Non-pigmented ciliary epithelial cell (primary cell): ENCODE data around the gene ANGEL2.
A peak's percentile ranks its signal among the peaks of the same experiment; 100 is the strongest.
"Not testable (repeated sequence)": the region's sequence is repeated elsewhere in the genome, so short reads cannot be mapped to it uniquely, and the experiment has no call there.

Experiments
- DNase-seq: peaks from one replicate; pipeline ENCODE4 v3.0.0-alpha.2; 2010; ENCODE audit warnings: low read depth

The ANGEL2 gene

GRCh38 chr1:213017447-213018273, 2.0 kb upstream of the ANGEL2 start:
- DNase-seq, result no peak

- no peak for DNase-seq
These were observed 1.0 kb downstream of the ANGEL2 start for GRCh38 chr1:213014642-213015041.

GRCh38 chr1:213008564-213008963, 7.1 kb downstream of the ANGEL2 start:
- no peak for DNase-seq

GRCh38 chr1:213003256-213003655, 12.4 kb downstream of the ANGEL2 start:
- no peak for DNase-seq

GRCh38 chr1:212994926-212995325, 20.7 kb downstream of the ANGEL2 start:
- no peak for DNase-seq

GRCh38 chr1:212993960-212994359, 21.7 kb downstream of the ANGEL2 start:
- not testable (repeated sequence) for DNase-seq

- DNase-seq, result no peak
These were observed 25.4 kb downstream of the ANGEL2 start for GRCh38 chr1:212990276-212990675.

- no peak for DNase-seq
These were observed 27.9 kb downstream of the ANGEL2 start for GRCh38 chr1:212987702-212988322.

- DNase-seq, result no peak
These were observed 29.1 kb downstream of the ANGEL2 start for GRCh38 chr1:212986551-212986950.

- DNase-seq, result no peak
These were observed 31.0 kb downstream of the ANGEL2 start for GRCh38 chr1:212984522-212985291.

GRCh38 chr1:212983482-212983881, 32.2 kb downstream of the ANGEL2 start:
- DNase-seq, result no peak

GRCh38 chr1:212982430-212983152, 33.1 kb downstream of the ANGEL2 start:
- no peak for DNase-seq

- no peak for DNase-seq
These were observed 33.9 kb downstream of the ANGEL2 start for GRCh38 chr1:212981571-212982328.

- no peak for DNase-seq
These were observed 34.6 kb downstream of the ANGEL2 start for GRCh38 chr1:212981025-212981495.

GRCh38 chr1:212980123-212980785, 35.4 kb downstream of the ANGEL2 start:
- DNase-seq, result peak; percentile 53

GRCh38 chr1:212979340-212980122, 36.1 kb downstream of the ANGEL2 start:
- no peak for DNase-seq

- no peak for DNase-seq
These were observed 37.7 kb downstream of the ANGEL2 start for GRCh38 chr1:212977781-212978645.

GRCh38 chr1:212976586-212976985, 39.1 kb downstream of the ANGEL2 start:
- DNase-seq, result no peak
